GM08714 (cell line): Measurements from ENCODE around the gene SMIM15.
"Not testable (repeated sequence)": the region's sequence is repeated elsewhere in the genome, so short reads cannot be mapped to it uniquely, and the experiment has no call there.

Experiments used
- H3K4me3 ChIP-seq: fragments of 200-500 bp; sonication (Bioruptor generic); 2 replicates; pipeline ENCODE4 v1.5.1; 2014; ENCODE audit warnings: mild to moderate bottlenecking, low read length, inconsistent platforms
- ZNF274 ChIP-seq: IDR thresholded peaks from 2 replicates; pipeline ENCODE4 v1.6.1; 2012; ENCODE audit warnings: mild to moderate bottlenecking, low read depth, low read length

SMIM15 gene

GRCh38 chr5:61162010-61162831, at the start of gene SMIM15:
SMIM15 (minus strand) TSS chr5:61162468; CDS start chr5:61160171, 2,297 bp downstream.
- H3K4me3 ChIP-seq, result peak within 1 kb of the TSS; percentile 98
- TF ChIP-seq ZNF274, result no peak

- no peak overlapping the region for H3K4me3 ChIP-seq
- TF ChIP-seq ZNF274, result no peak
Observed at GRCh38 chr5:61207884-61208283, 45.6 kb upstream of the SMIM15 start.

GRCh38 chr5:61205013-61205412, 42.7 kb upstream of the SMIM15 start:
- TF ChIP-seq ZNF274, result no peak
- H3K4me3 ChIP-seq, result no peak overlapping the region

GRCh38 chr5:61202213-61202612, 39.9 kb upstream of the SMIM15 start:
- no peak for TF ChIP-seq ZNF274
- no peak overlapping the region for H3K4me3 ChIP-seq

- no peak for TF ChIP-seq ZNF274
- H3K4me3 ChIP-seq, result no peak overlapping the region
Observed at GRCh38 chr5:61200582-61201155, 38.4 kb upstream of the SMIM15 start.

- TF ChIP-seq ZNF274, result no peak
Observed at GRCh38 chr5:61198606-61199005, 36.3 kb upstream of the SMIM15 start.

GRCh38 chr5:61187826-61188225, 25.6 kb upstream of the SMIM15 start:
- not testable (repeated sequence) for H3K4me3 ChIP-seq

More at GRCh38 chr5:61198606-61199005, 36.3 kb upstream of the SMIM15 start:
- H3K4me3 ChIP-seq, result no peak overlapping the region

- not testable (repeated sequence) for H3K4me3 ChIP-seq
Observed at GRCh38 chr5:61187352-61187751, 25.1 kb upstream of the SMIM15 start.

- no peak for TF ChIP-seq ZNF274
- H3K4me3 ChIP-seq, result no peak overlapping the region
Observed at GRCh38 chr5:61186634-61187033, 24.4 kb upstream of the SMIM15 start.

GRCh38 chr5:61184708-61185107, 22.4 kb upstream of the SMIM15 start:
- TF ChIP-seq ZNF274, result no peak

GRCh38 chr5:61183538-61183937, 21.3 kb upstream of the SMIM15 start:
- TF ChIP-seq ZNF274, result no peak
- H3K4me3 ChIP-seq, result no peak overlapping the region

More at GRCh38 chr5:61184708-61185107, 22.4 kb upstream of the SMIM15 start:
- no peak overlapping the region for H3K4me3 ChIP-seq

- H3K4me3 ChIP-seq, result no peak overlapping the region
- no peak for TF ChIP-seq ZNF274
Observed at GRCh38 chr5:61182449-61182848, 20.2 kb upstream of the SMIM15 start.

GRCh38 chr5:61180886-61181285, 18.6 kb upstream of the SMIM15 start:
- H3K4me3 ChIP-seq, result no peak overlapping the region; the same call in 1 of the 2 replicates
- no peak for TF ChIP-seq ZNF274

GRCh38 chr5:61178702-61179101, 16.4 kb upstream of the SMIM15 start:
- TF ChIP-seq ZNF274, result no peak
- no peak overlapping the region for H3K4me3 ChIP-seq

GRCh38 chr5:61177716-61178115, 15.4 kb upstream of the SMIM15 start:
- no peak for TF ChIP-seq ZNF274
- H3K4me3 ChIP-seq, result no peak overlapping the region; the same call in 1 of the 2 replicates
